Neural progenitor cell (in vitro differentiated cells): ENCODE data around the gene CRTC3. TPM values are rescaled to one million over a fixed set of nuclear protein-coding genes. Genes with fewer than 3 reads are reported as not detected.

Experiments
- DNase-seq: peaks from one replicate; pipeline ENCODE4 v3.0.0-alpha.2; 2016; ENCODE audit warnings: low spot score
- H2AFZ ChIP-seq: fragments of 200-600 bp; sonication (generic); replicated peaks from 2 replicates; pipeline ENCODE4 v1.6.1; 2016; ENCODE audit warnings: antibody characterized with exemption
- H3F3A ChIP-seq: fragments of 200-600 bp; sonication (generic); 2 replicates; pipeline ENCODE4 v1.6.1; 2016; ENCODE audit warnings: antibody characterized with exemption, low read depth
- H3K27ac ChIP-seq: fragments of 200-600 bp; sonication (generic); 2 replicates; pipeline ENCODE4 v1.5.1; 2016; ENCODE audit warnings: mild to moderate bottlenecking
- H3K27me3 ChIP-seq: fragments of 200-600 bp; sonication (generic); 2 replicates; pipeline ENCODE4 v1.6.1; 2016; ENCODE audit warnings: mild to moderate bottlenecking, moderate library complexity
- H3K36me3 ChIP-seq: fragments of 200-600 bp; sonication (generic); 2 replicates; pipeline ENCODE4 v1.5.1; 2016
- H3K4me1 ChIP-seq: fragments of 200-600 bp; sonication (generic); 2 replicates; pipeline ENCODE4 v1.6.1; 2016; ENCODE audit warnings: mixed run types
- H3K4me2 ChIP-seq: fragments of 200-600 bp; sonication (generic); 2 replicates; pipeline ENCODE4 v1.6.1; 2016
- H3K4me3 ChIP-seq: fragments of 200-600 bp; sonication (generic); 2 replicates; pipeline ENCODE4 v1.5.1; 2016
- H3K79me2 ChIP-seq: fragments of 200-600 bp; sonication (generic); 2 replicates; pipeline ENCODE4 v1.6.1; 2016; ENCODE audit warnings: low read depth
- H3K9ac ChIP-seq: fragments of 200-600 bp; sonication (generic); 2 replicates; pipeline ENCODE4 v1.6.1; 2016
- H3K9me3 ChIP-seq: fragments of 200-600 bp; sonication (generic); 2 replicates; pipeline ENCODE4 v1.5.1; 2016; ENCODE audit warnings: low read depth
- H4K20me1 ChIP-seq: fragments of 200-600 bp; sonication (generic); 2 replicates; pipeline ENCODE4 v1.6.1; 2016; ENCODE audit warnings: low read depth
- H3K27ac Mint-ChIP-seq: 3 replicates; pipeline ENCODE4 v1.8.0; 2021; ENCODE audit warnings: mixed read lengths
- H3K27me3 Mint-ChIP-seq: 2 replicates; pipeline ENCODE4 v1.8.0; 2022; ENCODE audit warnings: low read depth, mild to moderate bottlenecking, inconsistent platforms, moderate library complexity, mixed read lengths; ENCODE audit not compliant: insufficient read depth
- H3K36me3 Mint-ChIP-seq: 3 replicates; pipeline ENCODE4 v1.8.0; 2021; ENCODE audit warnings: mixed read lengths
- H3K4me1 Mint-ChIP-seq: 3 replicates; pipeline ENCODE4 v1.8.0; 2021; ENCODE audit warnings: mixed read lengths
- H3K4me3 Mint-ChIP-seq: 3 replicates; pipeline ENCODE4 v1.8.0; 2021; ENCODE audit warnings: mild to moderate bottlenecking, moderate library complexity, mixed read lengths
- H3K9me3 Mint-ChIP-seq: 3 replicates; pipeline ENCODE4 v1.8.0; 2020; ENCODE audit warnings: mixed read lengths
- EZH2 ChIP-seq: fragments of 200-600 bp; sonication (generic); IDR thresholded peaks from 2 replicates; pipeline ENCODE4 v1.6.1; 2017; ENCODE audit warnings: antibody characterized with exemption, mild to moderate bottlenecking, moderate library complexity
- EZH2phosphoT487 ChIP-seq: fragments of 200-600 bp; sonication (generic); IDR thresholded peaks from 2 replicates; pipeline ENCODE4 v1.6.1; 2017; ENCODE audit warnings: antibody characterized with exemption
- total RNA-seq: library from RNA; depleted of rRNA; stranded (reverse); fragments of >200 nt; gene quantifications from 2 replicates; pipeline ENCODE4 v1.2.3, GENCODE V29; 2015; ENCODE audit warnings: low replicate concordance
- TF ChIP-seq, protein P1 (sequence below): fragments of 200-600 bp; sonication (generic); IDR thresholded peaks from 2 replicates; pipeline ENCODE4 v1.5.1; 2017; ENCODE audit warnings: antibody characterized with exemption, mild to moderate bottlenecking

The CRTC3 gene
- total RNA-seq, 1 donor from 2014 or later, result 4.9 TPM

DNA sequence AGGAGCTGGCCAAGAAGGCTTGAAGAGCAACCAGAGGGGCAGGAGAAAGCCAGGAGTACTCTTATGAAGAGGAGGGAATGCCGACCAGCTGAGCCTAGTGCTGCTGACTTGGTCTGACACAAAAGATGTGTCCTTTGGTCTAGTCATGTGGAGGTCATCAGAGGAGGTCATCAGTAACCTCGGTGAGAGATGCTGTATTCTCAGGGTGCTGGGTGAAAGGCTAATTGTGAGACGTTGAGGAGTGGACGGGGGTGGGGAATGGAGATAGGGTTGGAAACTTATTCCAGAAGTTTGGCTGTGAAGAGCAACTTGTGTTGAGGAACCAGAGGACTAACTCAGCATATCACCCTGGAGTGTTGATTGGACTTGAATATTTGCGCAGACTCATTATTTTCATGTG is 5.5 kb downstream of the CRTC3 start:
- Mint-ChIP-seq H3K9me3 (no peaks in the 10 kb centered on the region), H3K27ac (no peak overlapping the region), H3K4me1 (peaks cover 16% of the 10 kb centered on the region), H3K4me3 (no peak overlapping the region), H3K27me3 (peaks cover 2% of the 10 kb centered on the region), H3K36me3 (peaks cover 9% of the 10 kb centered on the region)
- Histone ChIP-seq H3K4me3 (no peak overlapping the region), H3K79me2 (no peaks in the 10 kb centered on the region), H3K4me2 (no peak overlapping the region), H3K9ac (no peak overlapping the region), H3K9me3 (no peaks in the 10 kb centered on the region), H3K36me3 (no peaks in the 10 kb centered on the region), H3F3A (no peaks in the 10 kb centered on the region), H3K27me3 (peaks cover 25% of the 10 kb centered on the region), H4K20me1 (peaks cover 11% of the 10 kb centered on the region), H3K27ac (no peak overlapping the region), H2AFZ (no peak overlapping the region), H3K4me1 (peaks cover 6% of the 10 kb centered on the region)
- DNase-seq, result no peak
- TF ChIP-seq, protein P1, sequence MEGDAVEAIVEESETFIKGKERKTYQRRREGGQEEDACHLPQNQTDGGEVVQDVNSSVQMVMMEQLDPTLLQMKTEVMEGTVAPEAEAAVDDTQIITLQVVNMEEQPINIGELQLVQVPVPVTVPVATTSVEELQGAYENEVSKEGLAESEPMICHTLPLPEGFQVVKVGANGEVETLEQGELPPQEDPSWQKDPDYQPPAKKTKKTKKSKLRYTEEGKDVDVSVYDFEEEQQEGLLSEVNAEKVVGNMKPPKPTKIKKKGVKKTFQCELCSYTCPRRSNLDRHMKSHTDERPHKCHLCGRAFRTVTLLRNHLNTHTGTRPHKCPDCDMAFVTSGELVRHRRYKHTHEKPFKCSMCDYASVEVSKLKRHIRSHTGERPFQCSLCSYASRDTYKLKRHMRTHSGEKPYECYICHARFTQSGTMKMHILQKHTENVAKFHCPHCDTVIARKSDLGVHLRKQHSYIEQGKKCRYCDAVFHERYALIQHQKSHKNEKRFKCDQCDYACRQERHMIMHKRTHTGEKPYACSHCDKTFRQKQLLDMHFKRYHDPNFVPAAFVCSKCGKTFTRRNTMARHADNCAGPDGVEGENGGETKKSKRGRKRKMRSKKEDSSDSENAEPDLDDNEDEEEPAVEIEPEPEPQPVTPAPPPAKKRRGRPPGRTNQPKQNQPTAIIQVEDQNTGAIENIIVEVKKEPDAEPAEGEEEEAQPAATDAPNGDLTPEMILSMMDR, result no peak
- no peak for TF ChIP-seq EZH2phosphoT487
- no peak for TF ChIP-seq EZH2

DNA sequence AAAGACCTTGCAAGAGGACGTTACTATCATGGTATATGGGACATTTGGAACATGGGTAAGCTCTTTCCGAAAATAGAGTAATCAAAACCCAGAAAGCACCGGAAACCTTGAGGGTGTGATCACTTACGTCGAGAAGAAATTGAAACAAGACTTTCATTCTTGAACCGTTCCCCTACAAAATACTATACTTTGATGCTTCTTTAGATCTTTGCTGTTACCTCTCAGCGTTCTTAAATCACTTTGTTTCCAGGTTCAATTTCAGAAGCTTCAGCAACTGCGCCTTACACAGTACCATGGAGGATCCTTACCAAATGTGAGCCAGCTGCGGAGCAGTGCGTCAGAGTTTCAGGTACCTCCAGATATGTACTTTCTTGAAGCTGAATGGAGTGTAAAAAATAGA is 10.1 kb downstream of the CRTC3 start:
- Histone ChIP-seq H3K9me3 (no peaks in the 10 kb centered on the region), H3K9ac (no peak overlapping the region), H3K27me3 (no peaks in the 10 kb centered on the region), H3K79me2 (no peaks in the 10 kb centered on the region), H3F3A (no peaks in the 10 kb centered on the region), H3K36me3 (no peaks in the 10 kb centered on the region), H3K4me1 (no peaks in the 10 kb centered on the region), H3K4me3 (no peak overlapping the region), H4K20me1 (no peaks in the 10 kb centered on the region), H2AFZ (no peak overlapping the region), H3K27ac (no peak overlapping the region), H3K4me2 (no peak overlapping the region)
- H3K9me3 Mint-ChIP-seq, result no peaks in the 10 kb centered on the region
- peaks cover 7% of the 10 kb centered on the region for H3K36me3 Mint-ChIP-seq
- no peak overlapping the region for H3K27ac Mint-ChIP-seq
- no peak for DNase-seq
- H3K4me1 Mint-ChIP-seq, result peaks cover 5% of the 10 kb centered on the region
- no peak overlapping the region for H3K4me3 Mint-ChIP-seq
- peaks cover 2% of the 10 kb centered on the region for H3K27me3 Mint-ChIP-seq
- TF ChIP-seq EZH2 (no peak), EZH2phosphoT487 (no peak)
- TF ChIP-seq, protein P1, result no peak

DNA sequence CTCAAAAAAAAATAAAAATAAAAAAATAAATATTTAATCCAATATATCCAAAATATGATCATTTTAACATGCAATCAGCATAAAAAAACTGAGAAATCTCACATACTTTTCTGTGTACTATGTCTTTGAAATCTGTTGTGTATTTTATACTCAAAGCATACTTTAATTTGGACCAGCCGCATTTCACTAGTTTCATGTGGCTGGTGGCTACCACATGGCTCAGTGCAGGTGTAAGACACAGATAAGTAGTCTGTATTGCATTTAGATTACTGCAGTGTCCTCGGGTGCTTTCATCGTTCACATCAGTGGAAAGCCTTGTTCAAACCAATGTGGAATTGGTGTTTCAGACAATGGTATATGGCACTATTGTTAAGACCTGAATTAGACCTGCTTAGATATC is 11.0 kb downstream of the CRTC3 start:
- H2AFZ ChIP-seq, result no peak overlapping the region
- no peak overlapping the region for H3K27ac ChIP-seq
- no peak overlapping the region for H3K4me2 ChIP-seq
- Mint-ChIP-seq H3K9me3 (no peaks in the 10 kb centered on the region), H3K27me3 (no peaks in the 10 kb centered on the region), H3K27ac (no peak overlapping the region), H3K4me3 (no peak overlapping the region), H3K36me3 (peaks cover 12% of the 10 kb centered on the region), H3K4me1 (no peaks in the 10 kb centered on the region)
- no peaks in the 10 kb centered on the region for H3K9me3 ChIP-seq
- no peaks in the 10 kb centered on the region for H3K79me2 ChIP-seq
- no peak overlapping the region for H3K9ac ChIP-seq
- no peaks in the 10 kb centered on the region for H3F3A ChIP-seq
- no peak overlapping the region for H3K4me3 ChIP-seq
- no peaks in the 10 kb centered on the region for H3K27me3 ChIP-seq
- H4K20me1 ChIP-seq, result no peaks in the 10 kb centered on the region
- no peak for DNase-seq
- H3K36me3 ChIP-seq, result no peaks in the 10 kb centered on the region
- H3K4me1 ChIP-seq, result no peaks in the 10 kb centered on the region
- no peak for TF ChIP-seq EZH2phosphoT487
- TF ChIP-seq, protein P1, result no peak
- no peak for TF ChIP-seq EZH2

DNA sequence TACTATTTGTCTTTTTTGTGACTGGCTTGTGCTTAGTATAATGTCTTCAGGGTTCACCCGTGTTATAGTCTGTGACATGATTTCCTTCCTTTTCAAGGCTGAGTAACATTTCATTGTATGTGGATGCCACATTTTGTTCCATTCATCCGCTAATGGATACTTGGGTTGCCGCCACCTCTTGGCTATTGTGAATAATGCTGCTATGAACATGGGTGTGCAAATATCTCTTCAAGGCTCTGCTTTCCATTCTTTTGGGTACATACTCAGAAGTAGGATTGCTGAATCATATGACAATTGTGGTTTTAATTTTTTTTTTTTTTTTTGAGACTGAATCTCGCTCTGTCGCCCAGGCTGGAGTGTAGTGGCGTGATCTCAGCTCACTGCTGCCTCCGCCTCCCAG is 15.4 kb downstream of the CRTC3 start:
- Histone ChIP-seq H3K79me2 (no peaks in the 10 kb centered on the region), H4K20me1 (peaks cover 3% of the 10 kb centered on the region), H3K4me1 (no peaks in the 10 kb centered on the region), H3K4me3 (no peak overlapping the region), H3K9ac (no peak overlapping the region), H3K9me3 (no peaks in the 10 kb centered on the region), H3K4me2 (no peak overlapping the region), H3K27ac (no peak overlapping the region), H3F3A (no peaks in the 10 kb centered on the region), H3K27me3 (no peaks in the 10 kb centered on the region), H3K36me3 (no peaks in the 10 kb centered on the region), H2AFZ (no peak overlapping the region)
- H3K36me3 Mint-ChIP-seq, result peaks cover 11% of the 10 kb centered on the region
- DNase-seq, result no peak
- TF ChIP-seq EZH2phosphoT487 (no peak), EZH2 (no peak)
- TF ChIP-seq, protein P1, result no peak
- no peaks in the 10 kb centered on the region for H3K27me3 Mint-ChIP-seq
- no peak overlapping the region for H3K4me3 Mint-ChIP-seq
- H3K9me3 Mint-ChIP-seq, result no peaks in the 10 kb centered on the region
- no peak overlapping the region for H3K27ac Mint-ChIP-seq
- H3K4me1 Mint-ChIP-seq, result peaks cover 2% of the 10 kb centered on the region
